GM21825 (cell line): ENCODE measurements around the gene C17orf67.

Source experiments
- ATAC-seq: cut with Tn5 transposase; IDR thresholded peaks from one replicate; pipeline ENCODE4 v1.9.1; 2021; ENCODE audit warnings: mild to moderate bottlenecking, moderate library complexity; ENCODE audit not compliant: unreplicated experiment

C17orf67 gene

GRCh38 chr17:56833809-56834379, at the start of gene C17orf67, which contains the start of gene DGKE:
C17orf67 (minus strand) TSS chr17:56833920; CDS start chr17:56815810, 18,110 bp downstream.
DGKE (plus strand) TSS chr17:56834151; CDS start chr17:56834796, 645 bp downstream.
- ATAC-seq: peak; percentile 80

GRCh38 chr17:56881685-56882295, 48.1 kb upstream of the C17orf67 start:
- ATAC-seq: no peak

- ATAC-seq: no peak
Observed at GRCh38 chr17:56880571-56880970, 46.9 kb upstream of the C17orf67 start.

- no peak for ATAC-seq
Observed at GRCh38 chr17:56880133-56880532, 46.4 kb upstream of the C17orf67 start.

- ATAC-seq: no peak
Observed at GRCh38 chr17:56879280-56879679, 45.6 kb upstream of the C17orf67 start.

- no peak for ATAC-seq
Observed at GRCh38 chr17:56876766-56877179, 43.1 kb upstream of the C17orf67 start.

GRCh38 chr17:56870081-56870651, 36.4 kb upstream of the C17orf67 start:
- ATAC-seq: no peak

- ATAC-seq: no peak
Observed at GRCh38 chr17:56868716-56869115, 35.0 kb upstream of the C17orf67 start.

GRCh38 chr17:56867948-56868376, 34.2 kb upstream of the C17orf67 start:
- no peak for ATAC-seq

- no peak for ATAC-seq
Observed at GRCh38 chr17:56866496-56866895, 32.8 kb upstream of the C17orf67 start.

- ATAC-seq: no peak
Observed at GRCh38 chr17:56866076-56866475, 32.4 kb upstream of the C17orf67 start.

GRCh38 chr17:56863974-56864373, 30.3 kb upstream of the C17orf67 start:
- ATAC-seq: no peak

- no peak for ATAC-seq
Observed at GRCh38 chr17:56861899-56862298, 28.2 kb upstream of the C17orf67 start.

GRCh38 chr17:56851008-56851407, 17.3 kb upstream of the C17orf67 start:
- ATAC-seq: no peak

- no peak for ATAC-seq
Observed at GRCh38 chr17:56850591-56850990, 16.9 kb upstream of the C17orf67 start.

GRCh38 chr17:56849131-56849530, 15.4 kb upstream of the C17orf67 start:
- no peak for ATAC-seq

GRCh38 chr17:56847106-56847505, 13.4 kb upstream of the C17orf67 start:
- ATAC-seq: no peak

GRCh38 chr17:56845934-56846333, 12.2 kb upstream of the C17orf67 start:
- ATAC-seq: no peak

GRCh38 chr17:56842577-56842976, 8.9 kb upstream of the C17orf67 start:
- no peak for ATAC-seq

- ATAC-seq: no peak
Observed at GRCh38 chr17:56838687-56839086, 5.0 kb upstream of the C17orf67 start.

- no peak for ATAC-seq
Observed at GRCh38 chr17:56835264-56835585, 1.5 kb upstream of the C17orf67 start.
